PC-3 (cell line): ENCODE results near the gene CDH10. TPM values are rescaled to one million over a fixed set of nuclear protein-coding genes. Genes with fewer than 3 reads are reported as not detected.

Source experiments
- ATAC-seq: fragments of 200-7000 bp; cut with Tn5 transposase; 2 replicates; pipeline ENCODE4 v1.9.1; 2020; ENCODE audit warnings: mild to moderate bottlenecking, moderate library complexity
- BruUV-seq: library from RNA; stranded (reverse); fragments of 400-500 nt; replicated peaks from 2 replicates; lab custom pipeline; 2021; lab: Mats Ljungman, UMichigan
- CTCF ChIA-PET: fragments of 300-600 bp; sonication (Branson Sonifier 250); formaldehyde crosslinking; loops from one replicate; lab custom pipeline; 2022; ENCODE audit warnings: antibody characterized with exemption; lab: Charles Lee
- POLR2A ChIA-PET: fragments of 300-600 bp; sonication (Branson Sonifier 250); formaldehyde crosslinking; loops from one replicate; lab custom pipeline; 2022; ENCODE audit warnings: antibody characterized with exemption; ENCODE audit not compliant: unreplicated experiment; lab: Charles Lee
- DNase-seq: peaks from one replicate; pipeline ENCODE4 v3.0.0-alpha.2; 2015
- H2AFZ ChIP-seq: fragments of 300-600 bp; sonication (generic); 2 replicates; pipeline ENCODE4 v1.6.0; 2016; ENCODE audit warnings: antibody characterized with exemption, low read length
- H3F3A ChIP-seq: fragments of 300-600 bp; sonication (generic); one replicate; pipeline ENCODE4 v1.6.0; 2017; ENCODE audit warnings: antibody characterized with exemption, low read length, control low read depth, mild to moderate bottlenecking; ENCODE audit not compliant: unreplicated experiment
- H3K27ac ChIP-seq: fragments of 300-600 bp; sonication (generic); 2 replicates; pipeline ENCODE4 v1.5.1; 2016; ENCODE audit warnings: mild to moderate bottlenecking, low read length
- H3K27me3 ChIP-seq: fragments of 300-600 bp; sonication (generic); 2 replicates; pipeline ENCODE4 v1.6.1; 2016; ENCODE audit warnings: low read length, mixed read lengths
- H3K36me3 ChIP-seq: fragments of 300-600 bp; sonication (generic); 2 replicates; pipeline ENCODE4 v1.6.1; 2016; ENCODE audit warnings: low read depth, mixed run types, low read length, mixed read lengths
- H3K4me1 ChIP-seq: fragments of 300-600 bp; sonication (generic); 2 replicates; pipeline ENCODE4 v1.5.1; 2016; ENCODE audit warnings: low read length; ENCODE audit not compliant: insufficient read depth
- H3K4me2 ChIP-seq: fragments of 300-600 bp; sonication (generic); 2 replicates; pipeline ENCODE4 v1.6.0; 2016; ENCODE audit warnings: low read length
- H3K4me3 ChIP-seq: fragments of 300-600 bp; sonication (generic); 2 replicates; pipeline ENCODE4 v1.5.1; 2016; ENCODE audit warnings: mild to moderate bottlenecking, low read length, mixed read lengths
- H3K79me2 ChIP-seq: fragments of 300-600 bp; sonication (generic); 2 replicates; pipeline ENCODE4 v1.6.1; 2017; ENCODE audit warnings: low read length, mixed read lengths
- H3K9ac ChIP-seq: fragments of 300-600 bp; sonication (generic); 2 replicates; pipeline ENCODE4 v1.6.0; 2016; ENCODE audit warnings: mild to moderate bottlenecking, low read length
- H3K9me2 ChIP-seq: fragments of 300-600 bp; sonication (generic); replicated peaks from 2 replicates; pipeline ENCODE4 v1.6.1; 2016; ENCODE audit warnings: mixed run types, low read length, mixed read lengths
- H3K9me3 ChIP-seq: fragments of 300-600 bp; sonication (generic); 2 replicates; pipeline ENCODE4 v1.6.1; 2016; ENCODE audit warnings: low read length, mixed read lengths
- H4K20me1 ChIP-seq: fragments of 300-600 bp; sonication (generic); 2 replicates; pipeline ENCODE4 v1.6.1; 2016; ENCODE audit warnings: low read length, mixed read lengths
- CTCF ChIP-seq: fragments of 300-600 bp; sonication (generic); conservative IDR thresholded peaks from 2 replicates; pipeline ENCODE4 v1.5.1; 2017; ENCODE audit warnings: antibody characterized with exemption, low read depth, mild to moderate bottlenecking, low read length
- EZH2 ChIP-seq: fragments of 300-600 bp; sonication (generic); IDR thresholded peaks from one replicate; pipeline ENCODE4 v1.6.1; 2017; ENCODE audit warnings: antibody characterized with exemption, mild to moderate bottlenecking, low read length; ENCODE audit not compliant: unreplicated experiment
- EZH2phosphoT487 ChIP-seq: fragments of 300-600 bp; sonication (generic); IDR thresholded peaks from 2 replicates; pipeline ENCODE4 v1.6.1; 2018; ENCODE audit warnings: mild to moderate bottlenecking, antibody characterized with exemption, low read length, borderline replicate concordance
- intact Hi-C: fragments of 100-400 bp; cut with micrococcal nuclease; formaldehyde crosslinking; loops from 2 replicates; pipeline ENCODE4 v1.9.0; 2023
- total RNA-seq: library from RNA; depleted of rRNA; stranded (reverse); fragments of >200 nt; gene quantifications from 2 replicates; pipeline ENCODE4 v1.2.3, GENCODE V29; 2014

CDH10 gene
- total RNA-seq, 1 experiment from 2014 or later = not detected

GRCh38 chr5:24633715-24634325, 11.0 kb downstream of the CDH10 start:
- no peak overlapping the region for H2AFZ ChIP-seq
- H3K36me3 ChIP-seq = no peaks in the 10 kb centered on the region
- no peaks in the 10 kb centered on the region for H3K9me2 ChIP-seq
- ATAC-seq = peak; percentile 45; the same call in 1 of the 2 replicates
- H4K20me1 ChIP-seq = no peaks in the 10 kb centered on the region
- peak; percentile 77 for DNase-seq
- BruUV-seq = no TSS peak
- no peaks in the 10 kb centered on the region for H3K4me1 ChIP-seq
- H3K27me3 ChIP-seq = no peaks in the 10 kb centered on the region
- TF ChIP-seq EZH2phosphoT487 (no peak), CTCF (peak; percentile 81), EZH2 (no peak)
- H3K4me2 ChIP-seq = no peak overlapping the region
- no peak overlapping the region for H3K27ac ChIP-seq
- no peaks in the 10 kb centered on the region for H3K9me3 ChIP-seq
- intact Hi-C loops = loop anchor here (2.0 to 10.0 kb wide), 3 partner anchors 99 to 1371 kb away; no protein-coding TSS in a partner anchor
- ChIA-PET CTCF (no interaction called here), POLR2A (no interaction called here)
- no peak overlapping the region for H3K9ac ChIP-seq
- H3F3A ChIP-seq = no peaks in the 10 kb centered on the region
- no peak overlapping the region for H3K4me3 ChIP-seq
- no peaks in the 10 kb centered on the region for H3K79me2 ChIP-seq

GRCh38 chr5:24632353-24632752, 12.4 kb downstream of the CDH10 start:
- no peak for DNase-seq
- BruUV-seq = no TSS peak
- TF ChIP-seq EZH2phosphoT487 (no peak), CTCF (no peak), EZH2 (no peak)
- POLR2A ChIA-PET = no interaction called here
- CTCF ChIA-PET = interaction anchor here (0.6 to 0.9 kb wide), 3 partner anchors 36 to 374 kb away, joined by 3 read pairs; no protein-coding TSS in a partner anchor
- Histone ChIP-seq H3K27me3 (no peaks in the 10 kb centered on the region), H3K4me3 (no peak overlapping the region), H3K79me2 (no peaks in the 10 kb centered on the region), H3K4me2 (no peak overlapping the region), H3K9ac (no peak overlapping the region), H4K20me1 (no peaks in the 10 kb centered on the region), H3K36me3 (no peaks in the 10 kb centered on the region), H3F3A (no peaks in the 10 kb centered on the region), H3K9me2 (no peaks in the 10 kb centered on the region), H3K27ac (no peak overlapping the region), H3K9me3 (no peaks in the 10 kb centered on the region), H3K4me1 (no peaks in the 10 kb centered on the region), H2AFZ (no peak overlapping the region)
- intact Hi-C loops = loop anchor here (2.0 to 10.0 kb wide), 3 partner anchors 98 to 1372 kb away; no protein-coding TSS in a partner anchor
- no peak for ATAC-seq

GRCh38 chr5:24630918-24631317, 13.9 kb downstream of the CDH10 start:
- no peak overlapping the region for H3K9ac ChIP-seq
- no peaks in the 10 kb centered on the region for H3K27me3 ChIP-seq
- H3K4me2 ChIP-seq = no peak overlapping the region
- no peaks in the 10 kb centered on the region for H3K79me2 ChIP-seq
- ChIA-PET POLR2A (no interaction called here), CTCF (interaction anchor here (0.5 to 0.7 kb wide), 3 partner anchors 93 to 626 kb away, joined by 3 to 4 read pairs (median 3); no protein-coding TSS in a partner anchor)
- no peaks in the 10 kb centered on the region for H4K20me1 ChIP-seq
- H2AFZ ChIP-seq = no peak overlapping the region
- DNase-seq (peak; percentile 42), ATAC-seq (peak; percentile 93)
- no peak overlapping the region for H3K27ac ChIP-seq
- intact Hi-C loops = loop anchor here (10.0 kb wide), 1 partner anchor 1374 kb away; no protein-coding TSS in a partner anchor
- H3K36me3 ChIP-seq = no peaks in the 10 kb centered on the region
- TF ChIP-seq EZH2phosphoT487 (no peak), CTCF (no peak), EZH2 (no peak)
- no TSS peak for BruUV-seq
- no peaks in the 10 kb centered on the region for H3K4me1 ChIP-seq
- H3K4me3 ChIP-seq = no peak overlapping the region
- no peaks in the 10 kb centered on the region for H3K9me2 ChIP-seq
- H3F3A ChIP-seq = no peaks in the 10 kb centered on the region
- H3K9me3 ChIP-seq = no peaks in the 10 kb centered on the region
